ENCODE data around the gene EPS8.

EPS8 gene

DNA sequence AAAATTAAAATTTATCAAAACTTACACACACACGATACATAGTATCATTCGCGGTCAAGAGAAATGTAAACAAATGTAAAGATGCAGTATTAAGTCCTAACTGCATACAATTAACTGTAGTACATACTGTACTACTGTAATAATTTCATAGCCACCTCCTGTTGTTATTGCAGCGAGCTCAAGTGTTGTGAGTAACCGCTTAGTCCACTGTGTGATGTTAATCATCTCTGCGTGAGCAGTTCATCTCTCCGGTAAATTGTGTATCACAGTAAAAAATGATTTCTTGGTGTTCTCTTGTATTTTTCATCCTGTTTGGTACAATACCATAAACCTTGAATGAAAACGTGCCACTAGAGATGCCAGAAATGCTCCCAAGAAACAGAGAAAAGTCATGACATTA is 6.5 kb downstream of the EPS8 start:
- H3K4me1 ChIP-seq (ENCODE audit: control insufficient read depth, insufficient read depth, low read depth, low read length) = peaks cover 9% of the 10 kb centered on the region
- no peaks in the 10 kb centered on the region for H3K79me1 ChIP-seq (replicated peaks; ENCODE audit: low read length, poor library complexity, severe bottlenecking)
- peaks cover 3% of the 10 kb centered on the region for H3K9me3 ChIP-seq (ENCODE audit: control insufficient read depth, low read length)
- no peak overlapping the region for H2BK120ac ChIP-seq (ENCODE audit: low read depth, low read length)
- H4K91ac ChIP-seq (ENCODE audit: low read length) = no peak overlapping the region
- H3K27me3 ChIP-seq (ENCODE audit: control insufficient read depth in 1 of 2, insufficient read depth in 1 of 2, low read length in 2 of 2) = no peaks in the 10 kb centered on the region
- no peak overlapping the region for H2AK5ac ChIP-seq (ENCODE audit: low read length, severe bottlenecking)
- no peak overlapping the region for H4K8ac ChIP-seq (ENCODE audit: low read length)
- H3K27ac ChIP-seq (ENCODE audit: low read length, poor library complexity, severe bottlenecking) = peak overlapping the region; percentile 82
- H2BK15ac ChIP-seq (ENCODE audit: low read depth, poor library complexity, severe bottlenecking) = no peak overlapping the region
- peaks cover 0 to 24% of the 10 kb centered on the region in 2 experiments for H3K36me3 ChIP-seq (ENCODE audit: control insufficient read depth in 1 of 2, insufficient read depth in 2 of 2, low read depth in 1 of 2, low read length in 2 of 2)
- WGBS = 75% methylated on average over 4 of the region's 8 CpGs
- no peak overlapping the region for H3K23ac ChIP-seq (ENCODE audit: low read length in 2 of 2)
- H3K4me3 ChIP-seq (ENCODE audit: insufficient read depth in 1 of 2, low read depth in 1 of 2, low read length in 2 of 2) = no peak overlapping the region
- H2BK5ac ChIP-seq (ENCODE audit: low read depth, low read length, poor library complexity, severe bottlenecking) = no peak overlapping the region
- H3K4me2 ChIP-seq (ENCODE audit: low read length, poor library complexity, severe bottlenecking) = no peak overlapping the region
- peak; percentile 34 for DNase-seq
- H3K18ac ChIP-seq (ENCODE audit: low read depth in 1 of 2, low read length in 2 of 2) = peak overlapping the region in 1 of 2 experiments; percentile 21
- H3K4ac ChIP-seq (ENCODE audit: low read depth in 1 of 2, low read length in 2 of 2) = no peak overlapping the region
- H2AFZ ChIP-seq (ENCODE audit: low read depth, low read length) = no peak overlapping the region
- no peak overlapping the region for H3K9ac ChIP-seq (ENCODE audit: low read length)
- H3K14ac ChIP-seq (ENCODE audit: low read length in 2 of 2) = no peak overlapping the region
- H2BK12ac ChIP-seq (ENCODE audit: low read length in 2 of 2) = no peak overlapping the region

DNA sequence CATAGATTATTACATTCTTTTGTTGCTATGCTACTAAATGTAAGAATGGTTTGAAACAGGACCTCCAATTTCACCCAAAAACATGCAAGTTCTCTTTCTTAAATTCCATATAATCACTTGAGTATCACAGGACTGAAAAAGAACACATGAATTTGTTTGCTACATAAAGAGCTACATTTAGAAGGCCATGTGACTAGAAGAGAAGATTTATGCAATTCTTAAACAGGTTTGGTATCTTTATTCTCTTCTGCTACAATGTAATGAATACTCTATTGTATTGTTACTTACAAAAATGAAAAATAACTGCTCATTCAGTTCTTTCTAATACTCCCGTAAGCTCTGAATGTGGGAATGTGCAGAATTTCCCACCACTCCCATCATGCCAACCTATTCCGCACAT is 9.3 kb downstream of the EPS8 start:
- peak overlapping the region; percentile 92 for H3K27ac ChIP-seq (ENCODE audit: low read length, poor library complexity, severe bottlenecking)
- peak overlapping the region; percentile 75 for H3K9ac ChIP-seq (ENCODE audit: low read length)
- no peak overlapping the region for H3K4ac ChIP-seq (ENCODE audit: low read depth in 1 of 2, low read length in 2 of 2)
- DNase-seq = no peak
- H3K4me3 ChIP-seq (ENCODE audit: insufficient read depth in 1 of 2, low read depth in 1 of 2, low read length in 2 of 2) = peak overlapping the region in 1 of 2 experiments; percentile 48
- peaks cover 0 to 17% of the 10 kb centered on the region in 2 experiments for H3K36me3 ChIP-seq (ENCODE audit: control insufficient read depth in 1 of 2, insufficient read depth in 2 of 2, low read depth in 1 of 2, low read length in 2 of 2)
- peak overlapping the region; percentile 27 for H4K91ac ChIP-seq (ENCODE audit: low read length)
- no peak overlapping the region for H3K14ac ChIP-seq (ENCODE audit: low read length in 2 of 2)
- no peak overlapping the region for H2BK5ac ChIP-seq (ENCODE audit: low read depth, low read length, poor library complexity, severe bottlenecking)
- H4K8ac ChIP-seq (ENCODE audit: low read length) = peak overlapping the region; percentile 60
- peak overlapping the region; percentile 85 for H2AK5ac ChIP-seq (ENCODE audit: low read length, severe bottlenecking)
- no peak overlapping the region for H2BK120ac ChIP-seq (ENCODE audit: low read depth, low read length)
- H2BK15ac ChIP-seq (ENCODE audit: low read depth, poor library complexity, severe bottlenecking) = no peak overlapping the region
- no peaks in the 10 kb centered on the region for H3K27me3 ChIP-seq (ENCODE audit: control insufficient read depth in 1 of 2, insufficient read depth in 1 of 2, low read length in 2 of 2)
- no peak overlapping the region for H2AFZ ChIP-seq (ENCODE audit: low read depth, low read length)
- peak overlapping the region; percentile 62 to 68 for H3K18ac ChIP-seq (ENCODE audit: low read depth in 1 of 2, low read length in 2 of 2)
- no peaks in the 10 kb centered on the region for H3K9me3 ChIP-seq (ENCODE audit: control insufficient read depth, low read length)
- H3K23ac ChIP-seq (ENCODE audit: low read length in 2 of 2) = no peak overlapping the region
- no peak overlapping the region for H3K4me2 ChIP-seq (ENCODE audit: low read length, poor library complexity, severe bottlenecking)
- 50% methylated on average over 2 of the region's 2 CpGs for WGBS
- no peaks in the 10 kb centered on the region for H3K79me1 ChIP-seq (replicated peaks; ENCODE audit: low read length, poor library complexity, severe bottlenecking)
- peak overlapping the region; percentile 42 to 54 for H2BK12ac ChIP-seq (ENCODE audit: low read length in 2 of 2)
- H3K4me1 ChIP-seq (ENCODE audit: control insufficient read depth, insufficient read depth, low read depth, low read length) = peaks cover 9% of the 10 kb centered on the region

DNA sequence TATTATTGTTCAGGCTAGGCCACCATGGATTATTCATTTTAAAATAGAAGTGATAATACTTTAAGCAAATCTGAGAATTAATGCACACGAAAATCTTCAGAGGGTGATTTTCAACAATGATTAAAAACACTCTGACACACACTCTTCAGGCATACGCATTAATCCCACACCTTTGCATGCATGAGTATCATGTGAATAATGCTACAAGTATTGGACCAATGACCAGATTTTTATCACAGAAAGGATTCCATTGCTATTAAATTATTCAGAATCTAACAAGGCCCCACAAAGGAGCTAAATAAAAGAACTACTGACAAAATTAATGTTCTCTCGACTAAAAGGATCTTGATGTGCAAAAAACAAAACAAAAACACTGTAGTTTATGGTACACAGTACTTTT is 11.1 kb downstream of the EPS8 start:
- H3K18ac ChIP-seq (ENCODE audit: low read depth in 1 of 2, low read length in 2 of 2) = no peak overlapping the region
- H2BK120ac ChIP-seq (ENCODE audit: low read depth, low read length) = no peak overlapping the region
- H3K9me3 ChIP-seq (ENCODE audit: control insufficient read depth, low read length) = no peaks in the 10 kb centered on the region
- H3K27me3 ChIP-seq (ENCODE audit: control insufficient read depth in 1 of 2, insufficient read depth in 1 of 2, low read length in 2 of 2) = no peaks in the 10 kb centered on the region
- H2BK15ac ChIP-seq (ENCODE audit: low read depth, poor library complexity, severe bottlenecking) = no peak overlapping the region
- H2AFZ ChIP-seq (ENCODE audit: low read depth, low read length) = no peak overlapping the region
- no peak overlapping the region for H3K14ac ChIP-seq (ENCODE audit: low read length in 2 of 2)
- H3K9ac ChIP-seq (ENCODE audit: low read length) = peak overlapping the region; percentile 4
- H3K4ac ChIP-seq (ENCODE audit: low read depth in 1 of 2, low read length in 2 of 2) = no peak overlapping the region
- H3K23ac ChIP-seq (ENCODE audit: low read length in 2 of 2) = no peak overlapping the region
- no peak overlapping the region for H4K91ac ChIP-seq (ENCODE audit: low read length)
- H3K27ac ChIP-seq (ENCODE audit: low read length, poor library complexity, severe bottlenecking) = peak overlapping the region; percentile 7
- H2BK5ac ChIP-seq (ENCODE audit: low read depth, low read length, poor library complexity, severe bottlenecking) = no peak overlapping the region
- WGBS = 100% methylated on average over 1 of the region's 3 CpGs
- H3K4me3 ChIP-seq (ENCODE audit: insufficient read depth in 1 of 2, low read depth in 1 of 2, low read length in 2 of 2) = no peak overlapping the region
- no peak overlapping the region for H3K4me2 ChIP-seq (ENCODE audit: low read length, poor library complexity, severe bottlenecking)
- no peaks in the 10 kb centered on the region for H3K79me1 ChIP-seq (replicated peaks; ENCODE audit: low read length, poor library complexity, severe bottlenecking)
- no peak overlapping the region for H2AK5ac ChIP-seq (ENCODE audit: low read length, severe bottlenecking)
- no peak for DNase-seq
- peaks cover 9% of the 10 kb centered on the region for H3K4me1 ChIP-seq (ENCODE audit: control insufficient read depth, insufficient read depth, low read depth, low read length)
- H3K36me3 ChIP-seq (ENCODE audit: control insufficient read depth in 1 of 2, insufficient read depth in 2 of 2, low read depth in 1 of 2, low read length in 2 of 2) = peaks cover 0 to 14% of the 10 kb centered on the region in 2 experiments
- no peak overlapping the region for H2BK12ac ChIP-seq (ENCODE audit: low read length in 2 of 2)
- no peak overlapping the region for H4K8ac ChIP-seq (ENCODE audit: low read length)

DNA sequence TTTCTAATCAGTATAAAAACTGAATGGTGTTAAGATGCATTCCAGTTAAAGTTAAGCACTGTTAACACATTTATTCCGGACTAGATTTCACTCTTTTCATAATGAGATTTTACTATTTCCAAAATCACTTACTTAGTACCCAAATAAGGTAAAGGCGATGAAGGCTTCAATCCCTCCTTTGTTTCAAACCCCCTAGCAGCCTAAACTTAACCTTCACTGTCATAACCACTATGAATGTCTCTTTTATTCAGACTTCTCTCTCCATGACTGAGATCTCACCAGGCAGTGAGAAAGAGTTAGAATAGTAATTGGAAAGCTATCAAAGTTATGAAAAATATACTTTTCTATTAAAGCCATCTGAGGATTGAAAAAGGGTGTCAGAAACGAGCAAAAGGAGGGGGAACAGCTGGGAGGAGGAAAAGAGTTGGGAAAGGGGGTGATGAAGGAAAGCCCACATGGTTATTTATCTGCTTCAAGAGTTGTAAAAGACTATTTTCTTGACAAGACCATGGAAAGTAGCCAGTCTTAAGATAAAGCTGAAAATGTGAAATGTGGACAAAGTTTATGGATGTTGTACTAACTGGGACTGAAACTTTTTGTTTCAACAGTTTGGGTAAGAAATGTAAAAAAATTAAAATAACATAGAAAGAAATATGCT is 11.7 kb downstream of the EPS8 start:
- Histone ChIP-seq H2BK5ac (ENCODE audit: low read depth, low read length, poor library complexity, severe bottlenecking) (no peak overlapping the region), H3K9me3 (ENCODE audit: control insufficient read depth, low read length) (no peaks in the 10 kb centered on the region), H3K23ac (ENCODE audit: low read length in 2 of 2) (no peak overlapping the region), H3K4me2 (ENCODE audit: low read length, poor library complexity, severe bottlenecking) (no peak overlapping the region), H3K36me3 (ENCODE audit: control insufficient read depth in 1 of 2, insufficient read depth in 2 of 2, low read depth in 1 of 2, low read length in 2 of 2) (peaks cover 0 to 9% of the 10 kb centered on the region in 2 experiments), H2BK12ac (ENCODE audit: low read length in 2 of 2) (no peak overlapping the region), H4K8ac (ENCODE audit: low read length) (no peak overlapping the region), H3K4me3 (ENCODE audit: insufficient read depth in 1 of 2, low read depth in 1 of 2, low read length in 2 of 2) (no peak overlapping the region), H2AFZ (ENCODE audit: low read depth, low read length) (no peak overlapping the region), H3K14ac (ENCODE audit: low read length in 2 of 2) (no peak overlapping the region), H4K91ac (ENCODE audit: low read length) (no peak overlapping the region), H3K79me1 (replicated peaks; ENCODE audit: low read length, poor library complexity, severe bottlenecking) (no peaks in the 10 kb centered on the region), H3K18ac (ENCODE audit: low read depth in 1 of 2, low read length in 2 of 2) (no peak overlapping the region), H2BK120ac (ENCODE audit: low read depth, low read length) (no peak overlapping the region), H3K27me3 (ENCODE audit: control insufficient read depth in 1 of 2, insufficient read depth in 1 of 2, low read length in 2 of 2) (no peaks in the 10 kb centered on the region), H3K4ac (ENCODE audit: low read depth in 1 of 2, low read length in 2 of 2) (no peak overlapping the region), H3K4me1 (ENCODE audit: control insufficient read depth, insufficient read depth, low read depth, low read length) (peaks cover 9% of the 10 kb centered on the region), H3K27ac (ENCODE audit: low read length, poor library complexity, severe bottlenecking) (no peak overlapping the region), H2BK15ac (ENCODE audit: low read depth, poor library complexity, severe bottlenecking) (no peak overlapping the region), H3K9ac (ENCODE audit: low read length) (peak overlapping the region; percentile 28), H2AK5ac (ENCODE audit: low read length, severe bottlenecking) (no peak overlapping the region)
- no peak for DNase-seq
- 63% methylated on average over 3 of the region's 3 CpGs for WGBS

All from mesenchymal stem cell (in vitro differentiated cells and primary cell).